Erythroblast (primary cell): Measurements from ENCODE around the gene MATN3.

Experiments used
- GATA1 ChIP-seq: IDR thresholded peaks from 2 replicates; pipeline ENCODE4 v1.6.1; 2011; ENCODE audit warnings: low read depth, mild to moderate bottlenecking, control low read depth, low read length, moderate library complexity
- POLR2A ChIP-seq: IDR thresholded peaks from 2 replicates; pipeline ENCODE4 v1.6.1; 2011; ENCODE audit warnings: mild to moderate bottlenecking, low read length

GRCh38 chr2:20054931-20055330, 42.5 kb upstream of the MATN3 start:
- TF ChIP-seq POLR2A = no peak
- no peak for TF ChIP-seq GATA1
